Measurements from ENCODE around the gene PHC2.

PHC2 gene

DNA sequence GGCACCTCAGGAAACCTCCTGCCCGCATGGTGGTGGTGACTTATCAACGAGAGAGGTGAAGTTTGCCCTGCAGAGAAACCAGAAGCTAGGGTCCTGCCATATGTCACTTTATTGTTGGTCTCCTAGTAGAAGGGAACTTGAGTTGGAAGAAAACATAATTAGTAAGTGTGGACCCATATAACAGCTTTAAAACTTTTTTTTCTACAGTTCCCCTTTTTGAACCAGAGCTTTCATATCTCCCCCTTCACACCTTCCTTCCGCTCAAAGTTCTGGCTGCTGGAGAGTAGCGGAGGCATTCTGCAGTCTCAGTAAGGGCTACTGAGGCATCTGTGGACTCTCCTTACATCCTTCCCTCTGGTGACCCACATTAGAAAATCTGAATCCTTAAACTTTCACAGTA is 48.9 kb downstream of the PHC2 start:
- ATAC-seq = no peak
- TF ChIP-seq ISL1 (CRISPR knock-in tag; IDR thresholded peaks at IDR 0.05) (no peak), ARNTL (CRISPR knock-in tag; IDR thresholded peaks at IDR 0.05; ENCODE audit: borderline replicate concordance, low read depth) (no peak), PATZ1 (CRISPR knock-in tag; IDR thresholded peaks at IDR 0.05; ENCODE audit: borderline replicate concordance) (no peak), RARB (CRISPR knock-in tag; IDR thresholded peaks at IDR 0.05) (no peak), BACH2 (CRISPR knock-in tag; IDR thresholded peaks at IDR 0.05; ENCODE audit: borderline replicate concordance) (no peak), ZNF8 (CRISPR knock-in tag; IDR thresholded peaks at IDR 0.05) (no peak), CSDC2 (CRISPR knock-in tag; IDR thresholded peaks at IDR 0.05) (no peak), TOX (CRISPR knock-in tag; IDR thresholded peaks at IDR 0.05; ENCODE audit: borderline replicate concordance) (no peak), SNAI2 (CRISPR knock-in tag; IDR thresholded peaks at IDR 0.05) (no peak), OSR1 (CRISPR knock-in tag; IDR thresholded peaks at IDR 0.05) (no peak), ZFP30 (CRISPR knock-in tag; IDR thresholded peaks at IDR 0.05) (no peak)
- TF ChIP-seq, protein P1, sequence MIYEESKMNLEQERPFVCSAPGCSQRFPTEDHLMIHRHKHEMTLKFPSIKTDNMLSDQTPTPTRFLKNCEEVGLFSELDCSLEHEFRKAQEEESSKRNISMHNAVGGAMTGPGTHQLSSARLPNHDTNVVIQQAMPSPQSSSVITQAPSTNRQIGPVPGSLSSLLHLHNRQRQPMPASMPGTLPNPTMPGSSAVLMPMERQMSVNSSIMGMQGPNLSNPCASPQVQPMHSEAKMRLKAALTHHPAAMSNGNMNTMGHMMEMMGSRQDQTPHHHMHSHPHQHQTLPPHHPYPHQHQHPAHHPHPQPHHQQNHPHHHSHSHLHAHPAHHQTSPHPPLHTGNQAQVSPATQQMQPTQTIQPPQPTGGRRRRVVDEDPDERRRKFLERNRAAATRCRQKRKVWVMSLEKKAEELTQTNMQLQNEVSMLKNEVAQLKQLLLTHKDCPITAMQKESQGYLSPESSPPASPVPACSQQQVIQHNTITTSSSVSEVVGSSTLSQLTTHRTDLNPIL (CRISPR knock-in tag; IDR thresholded peaks at IDR 0.05; ENCODE audit: low read depth) = no peak
- TF ChIP-seq, protein P2, sequence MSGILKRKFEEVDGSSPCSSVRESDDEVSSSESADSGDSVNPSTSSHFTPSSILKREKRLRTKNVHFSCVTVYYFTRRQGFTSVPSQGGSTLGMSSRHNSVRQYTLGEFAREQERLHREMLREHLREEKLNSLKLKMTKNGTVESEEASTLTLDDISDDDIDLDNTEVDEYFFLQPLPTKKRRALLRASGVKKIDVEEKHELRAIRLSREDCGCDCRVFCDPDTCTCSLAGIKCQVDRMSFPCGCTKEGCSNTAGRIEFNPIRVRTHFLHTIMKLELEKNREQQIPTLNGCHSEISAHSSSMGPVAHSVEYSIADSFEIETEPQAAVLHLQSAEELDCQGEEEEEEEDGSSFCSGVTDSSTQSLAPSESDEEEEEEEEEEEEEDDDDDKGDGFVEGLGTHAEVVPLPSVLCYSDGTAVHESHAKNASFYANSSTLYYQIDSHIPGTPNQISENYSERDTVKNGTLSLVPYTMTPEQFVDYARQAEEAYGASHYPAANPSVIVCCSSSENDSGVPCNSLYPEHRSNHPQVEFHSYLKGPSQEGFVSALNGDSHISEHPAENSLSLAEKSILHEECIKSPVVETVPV (CRISPR knock-in tag; IDR thresholded peaks at IDR 0.05) = no peak

GRCh38 chr1:33380811-33381210 is 50.1 kb downstream of the PHC2 start:
- ATAC-seq = no peak
- no peak for TF ChIP-seq ZC3H10 (CRISPR knock-in tag; IDR thresholded peaks at IDR 0.05)
- TF ChIP-seq OSR1 (CRISPR knock-in tag; IDR thresholded peaks at IDR 0.05) = no peak
- TF ChIP-seq, protein P3, sequence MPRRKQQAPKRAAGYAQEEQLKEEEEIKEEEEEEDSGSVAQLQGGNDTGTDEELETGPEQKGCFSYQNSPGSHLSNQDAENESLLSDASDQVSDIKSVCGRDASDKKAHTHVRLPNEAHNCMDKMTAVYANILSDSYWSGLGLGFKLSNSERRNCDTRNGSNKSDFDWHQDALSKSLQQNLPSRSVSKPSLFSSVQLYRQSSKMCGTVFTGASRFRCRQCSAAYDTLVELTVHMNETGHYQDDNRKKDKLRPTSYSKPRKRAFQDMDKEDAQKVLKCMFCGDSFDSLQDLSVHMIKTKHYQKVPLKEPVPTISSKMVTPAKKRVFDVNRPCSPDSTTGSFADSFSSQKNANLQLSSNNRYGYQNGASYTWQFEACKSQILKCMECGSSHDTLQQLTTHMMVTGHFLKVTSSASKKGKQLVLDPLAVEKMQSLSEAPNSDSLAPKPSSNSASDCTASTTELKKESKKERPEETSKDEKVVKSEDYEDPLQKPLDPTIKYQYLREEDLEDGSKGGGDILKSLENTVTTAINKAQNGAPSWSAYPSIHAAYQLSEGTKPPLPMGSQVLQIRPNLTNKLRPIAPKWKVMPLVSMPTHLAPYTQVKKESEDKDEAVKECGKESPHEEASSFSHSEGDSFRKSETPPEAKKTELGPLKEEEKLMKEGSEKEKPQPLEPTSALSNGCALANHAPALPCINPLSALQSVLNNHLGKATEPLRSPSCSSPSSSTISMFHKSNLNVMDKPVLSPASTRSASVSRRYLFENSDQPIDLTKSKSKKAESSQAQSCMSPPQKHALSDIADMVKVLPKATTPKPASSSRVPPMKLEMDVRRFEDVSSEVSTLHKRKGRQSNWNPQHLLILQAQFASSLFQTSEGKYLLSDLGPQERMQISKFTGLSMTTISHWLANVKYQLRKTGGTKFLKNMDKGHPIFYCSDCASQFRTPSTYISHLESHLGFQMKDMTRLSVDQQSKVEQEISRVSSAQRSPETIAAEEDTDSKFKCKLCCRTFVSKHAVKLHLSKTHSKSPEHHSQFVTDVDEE (CRISPR knock-in tag; IDR thresholded peaks at IDR 0.05) = no peak
- no peak for TF ChIP-seq PATZ1 (CRISPR knock-in tag; IDR thresholded peaks at IDR 0.05; ENCODE audit: borderline replicate concordance)
- TF ChIP-seq ESRRG (CRISPR knock-in tag; IDR thresholded peaks at IDR 0.05) = no peak
- TF ChIP-seq ZNF8 (CRISPR knock-in tag; IDR thresholded peaks at IDR 0.05) = no peak
- TF ChIP-seq ZFP3 (CRISPR knock-in tag; IDR thresholded peaks at IDR 0.05) = no peak
- no peak for TF ChIP-seq ZNF70 (CRISPR knock-in tag; IDR thresholded peaks at IDR 0.05)
- no peak for TF ChIP-seq TOX (CRISPR knock-in tag; IDR thresholded peaks at IDR 0.05; ENCODE audit: borderline replicate concordance)
- TF ChIP-seq PPARA (CRISPR knock-in tag; IDR thresholded peaks at IDR 0.05; ENCODE audit: borderline replicate concordance) = no peak
- no peak for TF ChIP-seq ZFP30 (CRISPR knock-in tag; IDR thresholded peaks at IDR 0.05)
- TF ChIP-seq, protein P1 (CRISPR knock-in tag; IDR thresholded peaks at IDR 0.05; ENCODE audit: low read depth) = no peak
- no peak for TF ChIP-seq RARB (CRISPR knock-in tag; IDR thresholded peaks at IDR 0.05)
- TF ChIP-seq, protein P4, sequence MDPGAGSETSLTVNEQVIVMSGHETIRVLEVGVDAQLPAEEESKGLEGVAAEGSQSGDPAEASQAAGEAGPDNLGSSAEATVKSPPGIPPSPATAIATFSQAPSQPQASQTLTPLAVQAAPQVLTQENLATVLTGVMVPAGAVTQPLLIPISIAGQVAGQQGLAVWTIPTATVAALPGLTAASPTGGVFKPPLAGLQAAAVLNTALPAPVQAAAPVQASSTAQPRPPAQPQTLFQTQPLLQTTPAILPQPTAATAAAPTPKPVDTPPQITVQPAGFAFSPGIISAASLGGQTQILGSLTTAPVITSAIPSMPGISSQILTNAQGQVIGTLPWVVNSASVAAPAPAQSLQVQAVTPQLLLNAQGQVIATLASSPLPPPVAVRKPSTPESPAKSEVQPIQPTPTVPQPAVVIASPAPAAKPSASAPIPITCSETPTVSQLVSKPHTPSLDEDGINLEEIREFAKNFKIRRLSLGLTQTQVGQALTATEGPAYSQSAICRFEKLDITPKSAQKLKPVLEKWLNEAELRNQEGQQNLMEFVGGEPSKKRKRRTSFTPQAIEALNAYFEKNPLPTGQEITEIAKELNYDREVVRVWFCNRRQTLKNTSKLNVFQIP (CRISPR knock-in tag; IDR thresholded peaks at IDR 0.05; ENCODE audit: borderline replicate concordance, low read depth) = no peak
